Measurements from ENCODE around the gene S100A2. TPM values are rescaled to one million over a fixed set of nuclear protein-coding genes. Genes with fewer than 3 reads are reported as not detected.

S100A2 gene
- total RNA-seq, 1 donor: 1.8 TPM

- Histone ChIP-seq H3K9me3 (ENCODE audit: low read depth, low read length) (no peaks in the 10 kb centered on the region), H3K4me2 (ENCODE audit: insufficient read depth, low read length) (peak overlapping the region; percentile 92), H2AFZ (ENCODE audit: low read length) (no peak overlapping the region), H3K4me3 (ENCODE audit: insufficient read depth, low read length) (peak overlapping the region; percentile 85), H3K27ac (ENCODE audit: low read depth, low read length) (peak overlapping the region; percentile 94), H3K27me3 (ENCODE audit: insufficient read depth, low read length) (no peaks in the 10 kb centered on the region), H3K79me2 (ENCODE audit: insufficient read depth, low read length) (peaks cover 19% of the 10 kb centered on the region), H3K4me1 (ENCODE audit: insufficient read depth, low read length) (peaks cover 35% of the 10 kb centered on the region), H4K20me1 (ENCODE audit: insufficient read depth, low read length) (peaks cover 8% of the 10 kb centered on the region), H3K36me3 (ENCODE audit: insufficient read depth, low read length) (peaks cover 4% of the 10 kb centered on the region)
- no peak for TF ChIP-seq CTCF (IDR thresholded peaks at IDR 0.05; ENCODE audit: extremely low read depth, low read depth, low read length)
- peak; percentile 82 for DNase-seq (ENCODE audit: insufficient read length, low spot score, missing footprints)
These were observed 31.3 kb downstream of the S100A2 start for GRCh38 chr1:153534226-153534924.

DNA sequence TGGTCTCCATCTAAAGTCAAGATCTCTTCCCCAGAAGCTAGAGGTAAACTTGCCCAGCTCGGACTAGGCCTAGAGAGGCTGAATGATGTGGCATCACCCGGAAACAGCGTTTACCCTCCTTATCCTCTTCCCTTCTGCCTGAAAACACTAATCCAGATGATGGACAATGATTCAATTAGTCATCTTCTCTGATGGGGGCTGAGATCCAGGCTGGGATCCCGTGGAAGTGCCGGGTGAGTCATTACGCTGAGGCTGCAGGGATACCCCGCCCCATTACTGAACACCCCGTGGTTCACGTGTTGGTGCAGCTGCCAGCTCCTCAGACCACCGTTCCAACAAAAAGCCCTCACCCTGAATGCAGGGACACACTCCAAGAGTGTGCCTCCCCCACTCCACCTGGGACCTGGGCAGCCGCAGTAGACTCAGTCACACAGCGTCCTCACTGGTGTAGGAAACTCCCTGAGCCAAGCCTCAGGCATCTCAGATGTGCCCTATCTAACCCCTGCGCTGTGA, 31.9 kb downstream of the S100A2 start:
- H2AFZ ChIP-seq (ENCODE audit: low read length): peak overlapping the region; percentile 78
- no peak for TF ChIP-seq CTCF (IDR thresholded peaks at IDR 0.05; ENCODE audit: extremely low read depth, low read depth, low read length)

DNA sequence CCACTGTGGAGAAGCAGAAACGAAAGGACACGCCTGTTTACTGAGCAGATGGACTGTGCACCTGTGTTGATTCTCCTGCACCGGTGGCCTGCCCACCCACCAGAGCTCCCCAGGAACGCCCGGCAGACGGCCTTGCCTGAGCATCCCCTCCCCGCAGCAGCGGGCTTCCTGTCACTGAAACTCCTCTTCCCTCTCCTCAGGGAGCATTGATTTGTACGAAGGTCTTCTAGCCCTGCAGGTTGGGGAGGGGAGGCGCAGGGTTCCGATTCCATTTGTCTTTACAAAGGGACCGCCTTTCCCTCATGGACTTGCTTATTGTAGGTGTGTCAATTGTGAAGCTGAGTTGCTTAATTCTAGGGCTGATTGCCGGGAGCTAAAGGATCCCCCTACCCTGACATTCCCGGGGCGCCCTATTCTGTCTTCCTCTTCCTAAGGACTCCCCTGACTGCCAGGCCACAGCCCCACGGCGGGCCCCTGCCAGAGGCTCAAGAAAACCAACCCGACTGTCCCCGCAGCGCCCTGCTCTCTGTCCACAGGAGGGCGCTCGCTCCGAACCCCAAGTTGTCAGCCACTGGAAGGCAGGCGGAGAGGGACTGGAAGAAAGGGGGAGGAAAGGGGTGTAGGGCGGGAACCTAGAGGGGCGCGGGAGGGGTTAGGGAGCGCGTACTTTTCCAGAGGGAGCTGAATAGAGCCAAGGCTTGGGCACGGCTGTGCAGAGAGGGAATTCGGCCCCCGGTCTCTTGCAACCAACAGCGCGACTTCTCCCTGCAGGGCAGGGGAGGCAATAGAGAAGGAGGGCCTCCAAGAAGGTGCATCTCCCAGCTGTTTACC, 32.7 kb downstream of the S100A2 start:
- Histone ChIP-seq H2AFZ (ENCODE audit: low read length) (peak overlapping the region; percentile 78), H3K27me3 (ENCODE audit: insufficient read depth, low read length) (no peaks in the 10 kb centered on the region), H3K79me2 (ENCODE audit: insufficient read depth, low read length) (peaks cover 19% of the 10 kb centered on the region), H3K4me1 (ENCODE audit: insufficient read depth, low read length) (peaks cover 35% of the 10 kb centered on the region), H3K4me3 (ENCODE audit: insufficient read depth, low read length) (peak overlapping the region; percentile 85), H3K4me2 (ENCODE audit: insufficient read depth, low read length) (peak overlapping the region; percentile 92), H3K9me3 (ENCODE audit: low read depth, low read length) (no peaks in the 10 kb centered on the region), H3K36me3 (ENCODE audit: insufficient read depth, low read length) (peaks cover 4% of the 10 kb centered on the region), H4K20me1 (ENCODE audit: insufficient read depth, low read length) (peaks cover 8% of the 10 kb centered on the region), H3K27ac (ENCODE audit: low read depth, low read length) (peak overlapping the region; percentile 94)
- peak; percentile 88 for TF ChIP-seq CTCF (IDR thresholded peaks at IDR 0.05; ENCODE audit: extremely low read depth, low read depth, low read length)
- peak; percentile 98 for DNase-seq (ENCODE audit: insufficient read length, low spot score, missing footprints)

More for the DNA sequence above, 31.9 kb downstream of the S100A2 start:
- Histone ChIP-seq H3K27me3 (ENCODE audit: insufficient read depth, low read length) (no peaks in the 10 kb centered on the region), H3K27ac (ENCODE audit: low read depth, low read length) (peak overlapping the region; percentile 94), H3K9me3 (ENCODE audit: low read depth, low read length) (no peaks in the 10 kb centered on the region), H3K4me2 (ENCODE audit: insufficient read depth, low read length) (peak overlapping the region; percentile 92), H3K4me1 (ENCODE audit: insufficient read depth, low read length) (peaks cover 35% of the 10 kb centered on the region), H3K36me3 (ENCODE audit: insufficient read depth, low read length) (peaks cover 4% of the 10 kb centered on the region), H3K79me2 (ENCODE audit: insufficient read depth, low read length) (peaks cover 19% of the 10 kb centered on the region), H3K4me3 (ENCODE audit: insufficient read depth, low read length) (peak overlapping the region; percentile 85), H4K20me1 (ENCODE audit: insufficient read depth, low read length) (peaks cover 8% of the 10 kb centered on the region)
- DNase-seq (ENCODE audit: insufficient read length, low spot score, missing footprints): peak; percentile 99

- H3K4me2 ChIP-seq (ENCODE audit: insufficient read depth, low read length): no peak overlapping the region
- peak overlapping the region; percentile 94 for H3K27ac ChIP-seq (ENCODE audit: low read depth, low read length)
- no peaks in the 10 kb centered on the region for H3K27me3 ChIP-seq (ENCODE audit: insufficient read depth, low read length)
- TF ChIP-seq CTCF (IDR thresholded peaks at IDR 0.05; ENCODE audit: extremely low read depth, low read depth, low read length): no peak
- peaks cover 37% of the 10 kb centered on the region for H3K4me1 ChIP-seq (ENCODE audit: insufficient read depth, low read length)
- no peak overlapping the region for H2AFZ ChIP-seq (ENCODE audit: low read length)
- H3K4me3 ChIP-seq (ENCODE audit: insufficient read depth, low read length): no peak overlapping the region
- peaks cover 8% of the 10 kb centered on the region for H4K20me1 ChIP-seq (ENCODE audit: insufficient read depth, low read length)
- peaks cover 19% of the 10 kb centered on the region for H3K79me2 ChIP-seq (ENCODE audit: insufficient read depth, low read length)
- no peaks in the 10 kb centered on the region for H3K9me3 ChIP-seq (ENCODE audit: low read depth, low read length)
- DNase-seq (ENCODE audit: insufficient read length, low spot score, missing footprints): peak; percentile 58
- H3K36me3 ChIP-seq (ENCODE audit: insufficient read depth, low read length): peaks cover 4% of the 10 kb centered on the region
These were observed 33.5 kb downstream of the S100A2 start for GRCh38 chr1:153532181-153532580.
